Keratinocyte (primary cell): Measurements from ENCODE around the gene ZNF581. TPM values are rescaled to one million over a fixed set of nuclear protein-coding genes. Genes with fewer than 3 reads are reported as not detected.

Source experiments
- DNase-seq: peaks from one replicate; pipeline ENCODE4 v3.0.0-alpha.2; 2011; ENCODE audit warnings: low read depth, missing footprints, low spot score
- FAIRE-seq: peaks from 2 replicates; lab custom pipeline; 2011; peaks lifted over from hg19 to GRCh38; lab: Jason Lieb, UNC
- H2AFZ ChIP-seq: 2 replicates; pipeline ENCODE4 v1.6.0; 2012; ENCODE audit warnings: low read length, control low read depth, inconsistent platforms; ENCODE audit not compliant: control insufficient read depth
- H3K27ac ChIP-seq: 2 replicates; pipeline ENCODE4 v1.5.1; 2011; ENCODE audit warnings: low read length; ENCODE audit not compliant: control insufficient read depth, insufficient read depth
- H3K27me3 ChIP-seq: 3 replicates; pipeline ENCODE4 v1.6.0; 2011; ENCODE audit warnings: low read length; ENCODE audit not compliant: control insufficient read depth, insufficient read depth; ENCODE audit errors: extremely low read depth
- H3K36me3 ChIP-seq, 2 experiments: 2 replicates in 1 of 2; 3 replicates in 1 of 2; pipeline ENCODE4 v1.5.1; 2011; ENCODE audit warnings: low read length in 2 of 2, mild to moderate bottlenecking in 1 of 2; ENCODE audit not compliant: control insufficient read depth in 2 of 2, insufficient read depth in 2 of 2; ENCODE audit errors: extremely low read depth in 1 of 2
- H3K4me1 ChIP-seq: 3 replicates; pipeline ENCODE4 v1.5.1; 2011; ENCODE audit warnings: low read length; ENCODE audit not compliant: control insufficient read depth, insufficient read depth; ENCODE audit errors: extremely low read depth
- H3K4me2 ChIP-seq: 3 replicates; pipeline ENCODE4 v1.6.0; 2011; ENCODE audit warnings: low read depth, low read length; ENCODE audit not compliant: control insufficient read depth, insufficient read depth; ENCODE audit errors: extremely low read depth
- H3K4me3 ChIP-seq, 3 experiments: fragments of 200-600 bp in 1 of 3; sonication (generic) in 1 of 3; 2 replicates in 2 of 3; 3 replicates in 1 of 3; pipeline ENCODE4 v1.5.1; 2011 to 2016; ENCODE audit warnings: low read length in 3 of 3, mild to moderate bottlenecking in 3 of 3, control low read depth in 2 of 3, inconsistent platforms in 1 of 3, low read depth in 1 of 3, mixed read lengths in 1 of 3, mixed run types in 1 of 3, moderate library complexity in 1 of 3; ENCODE audit not compliant: control insufficient read depth in 2 of 3, insufficient read depth in 2 of 3; ENCODE audit errors: extremely low read depth in 1 of 3
- H3K79me2 ChIP-seq: 2 replicates; pipeline ENCODE4 v1.6.0; 2012; ENCODE audit warnings: low read length; ENCODE audit not compliant: control insufficient read depth, insufficient read depth
- H3K9ac ChIP-seq: 3 replicates; pipeline ENCODE4 v1.6.0; 2011; ENCODE audit warnings: low read length; ENCODE audit not compliant: control insufficient read depth, insufficient read depth; ENCODE audit errors: extremely low read depth
- H3K9me1 ChIP-seq: 3 replicates; pipeline ENCODE4 v1.6.0; 2011; ENCODE audit warnings: low read length; ENCODE audit not compliant: control insufficient read depth, insufficient read depth; ENCODE audit errors: extremely low read depth
- H3K9me3 ChIP-seq: 2 replicates; pipeline ENCODE4 v1.5.1; 2012; ENCODE audit warnings: low read depth, low read length; ENCODE audit not compliant: control insufficient read depth
- H4K20me1 ChIP-seq: 3 replicates; pipeline ENCODE4 v1.6.0; 2011; ENCODE audit warnings: low read length; ENCODE audit not compliant: control insufficient read depth, insufficient read depth; ENCODE audit errors: extremely low read depth
- CTCF ChIP-seq, 3 experiments: IDR thresholded peaks in 1 of 3; conservative IDR thresholded peaks in 1 of 3; optimal IDR thresholded peaks in 1 of 3; 2 replicates in 2 of 3; 3 replicates in 1 of 3; pipeline versions ENCODE3 to v1.5.1; 2011; ENCODE audit warnings: low read length in 3 of 3, mild to moderate bottlenecking in 3 of 3, moderate library complexity in 2 of 3, control low read depth in 1 of 3, inconsistent platforms in 1 of 3; ENCODE audit not compliant: insufficient read depth in 2 of 3; ENCODE audit errors: extremely low read depth in 1 of 3
- EZH2 ChIP-seq: IDR thresholded peaks from one replicate; pipeline ENCODE4 v1.6.1; 2012; ENCODE audit warnings: inconsistent platforms, mild to moderate bottlenecking, low read length, moderate library complexity
- dilution Hi-C: fragments of 300-500 bp; cut with MboI; formaldehyde crosslinking; loops from one replicate; pipeline ENCODE4 v1.7.0; 2020; ENCODE audit warnings: low sequenced_read_pairs; ENCODE audit not compliant: extremely low pct_ligation_motif_present
- polyA plus RNA-seq, 5 experiments: library from polyadenylated mRNA; depleted of rRNA in 3 of 5; stranded (reverse) in 3 of 5; stranded (forward) in 1 of 5; unstranded in 1 of 5; fragments of >200 nt; gene quantifications; 1 replicate in 1 of 5; 2 replicates in 3 of 5; 3 replicates in 1 of 5; pipeline versions ENCODE4 v1.2.1 to v1.2.3, GENCODE V29; 2011 to 2012; ENCODE audit warnings: missing spikeins in 2 of 5, low read depth in 1 of 5, low replicate concordance in 1 of 5

Gene ZNF581
- polyA plus RNA-seq, 1 donor (not counting 4 experiments of a cell fraction or from before 2014, with no cell fraction given): 14.8 TPM

- no peak overlapping the region for H3K4me2 ChIP-seq
- no peak for DNase-seq
- H3K4me3 ChIP-seq: no peak overlapping the region
- peaks cover 10% of the 10 kb centered on the region for H3K79me2 ChIP-seq
- TF ChIP-seq CTCF (optimal IDR thresholded peaks at IDR 0.05 in 1 of 3, IDR thresholded peaks at IDR 0.05 in 1 of 3, conservative IDR thresholded peaks at IDR 0.05 in 1 of 3; ENCODE audit: extremely low read depth in 1 of 3, insufficient read depth in 2 of 3, low read length in 3 of 3) (no peak), EZH2 (no peak)
- H4K20me1 ChIP-seq: no peaks in the 10 kb centered on the region
- H3K9ac ChIP-seq: no peak overlapping the region
- H3K9me1 ChIP-seq: no peaks in the 10 kb centered on the region
- H2AFZ ChIP-seq: no peak overlapping the region
- no peak overlapping the region for H3K27ac ChIP-seq
- H3K27me3 ChIP-seq: no peaks in the 10 kb centered on the region
- no peaks in the 10 kb centered on the region for H3K9me3 ChIP-seq
- dilution Hi-C loops: no loop called here
- FAIRE-seq: no peak
- H3K36me3 ChIP-seq: peaks cover 10 to 33% of the 10 kb centered on the region in 2 experiments
- no peaks in the 10 kb centered on the region for H3K4me1 ChIP-seq
Observed at GRCh38 chr19:55691561-55692481, 48.4 kb downstream of the ZNF581 start.

- H2AFZ ChIP-seq: no peak overlapping the region
- H3K9me3 ChIP-seq: no peaks in the 10 kb centered on the region
- DNase-seq (no peak), FAIRE-seq (no peak)
- no peaks in the 10 kb centered on the region for H4K20me1 ChIP-seq
- peaks cover 4% of the 10 kb centered on the region for H3K79me2 ChIP-seq
- no peak overlapping the region for H3K27ac ChIP-seq
- no peak overlapping the region for H3K4me2 ChIP-seq
- peaks cover 10 to 37% of the 10 kb centered on the region in 2 experiments for H3K36me3 ChIP-seq
- no peak for TF ChIP-seq CTCF (optimal IDR thresholded peaks at IDR 0.05 in 1 of 3, IDR thresholded peaks at IDR 0.05 in 1 of 3, conservative IDR thresholded peaks at IDR 0.05 in 1 of 3; ENCODE audit: extremely low read depth in 1 of 3, insufficient read depth in 2 of 3, low read length in 3 of 3)
- TF ChIP-seq EZH2: no peak
- no peaks in the 10 kb centered on the region for H3K9me1 ChIP-seq
- no peaks in the 10 kb centered on the region for H3K27me3 ChIP-seq
- dilution Hi-C loops: no loop called here
- no peak overlapping the region for H3K4me3 ChIP-seq
- H3K4me1 ChIP-seq: no peaks in the 10 kb centered on the region
- H3K9ac ChIP-seq: no peak overlapping the region
Observed at GRCh38 chr19:55692681-55693081, 49.2 kb downstream of the ZNF581 start.
